Heart right ventricle (tissue), 16 donors: ENCODE measurements around the gene UQCC5. TPM values are rescaled to one million over a fixed set of nuclear protein-coding genes. Genes with fewer than 3 reads are reported as not detected.

Experiments
- ATAC-seq, 8 donors: fragments of 200-7000 bp; cut with Tn5 transposase; one replicate each; pipeline ENCODE4 v1.9.1; 2020; ENCODE audit warnings: mild to moderate bottlenecking in 8 of 8, moderate library complexity in 8 of 8, moderate number of reproducible peaks in 1 of 8
- DNase-seq, 2 donors: peaks; one replicate each; pipeline ENCODE4 v3.0.0-alpha.2; 2020
- H3K27ac ChIP-seq, 10 donors: fragments of 200-600 bp; sonication (generic) in 2 of 10; one replicate each; pipeline versions ENCODE4 v1.5.0 to v1.8.0; 2020 to 2022; ENCODE audit warnings: mild to moderate bottlenecking in 3 of 10
- H3K27me3 ChIP-seq, 7 donors: fragments of 200-600 bp; one replicate each; pipeline ENCODE4 v1.8.0; 2021 to 2022; ENCODE audit warnings: mild to moderate bottlenecking in 2 of 7
- H3K36me3 ChIP-seq, 9 donors: fragments of 200-600 bp; sonication (generic) in 1 of 9; one replicate each; pipeline versions ENCODE4 v1.5.0 to v1.8.0; 2020 to 2022; ENCODE audit warnings: mild to moderate bottlenecking in 2 of 9
- H3K4me1 ChIP-seq, 9 donors: fragments of 200-600 bp; sonication (generic) in 1 of 9; one replicate each; pipeline versions ENCODE4 v1.5.0 to v1.8.0; 2020 to 2022; ENCODE audit warnings: mild to moderate bottlenecking in 4 of 9
- H3K4me3 ChIP-seq, 10 donors: fragments of 200-600 bp; sonication (generic) in 2 of 10; one replicate each; pipeline versions ENCODE4 v1.5.0 to v1.8.0; 2020 to 2022; ENCODE audit warnings: mild to moderate bottlenecking in 7 of 10, moderate library complexity in 2 of 10
- H3K9me3 ChIP-seq, 11 donors: fragments of 200-600 bp in 10 of 11; sonication (generic) in 2 of 11; one replicate each; pipeline versions ENCODE4 v1.5.0 to v1.8.0; 2013 to 2022; ENCODE audit warnings: mild to moderate bottlenecking in 2 of 11, control low read depth in 1 of 11, moderate library complexity in 1 of 11
- WGBS, 2 donors: extraction: QIAGEN DNeasy Blood & Tissue Kit; methylation state at CpG; one replicate each; pipeline ENCODE4 v1.1.7; 2013; ENCODE audit warnings: inconsistent platforms in 1 of 2; 5-methylcytosine and 5-hydroxymethylcytosine counted together
- intact Hi-C, 10 donors: fragments of 100-400 bp; cut with DNase I; formaldehyde crosslinking; loops; one replicate each; pipeline versions ENCODE4 v1.11.1 to v1.14.2; 2022
- polyA plus RNA-seq, 2 donors: library from polyadenylated mRNA; stranded (reverse); fragments of 200-250 nt; gene quantifications; one replicate each; pipeline ENCODE4 v1.2.3, GENCODE V29; 2013
- total RNA-seq, 10 donors: library from RNA; stranded (reverse); fragmentation: NEBNext Ultra II Directional in 3 of 10; extraction: Animal tissue kit (Norgen Biotek cat#: 25700) in 3 of 10; gene quantifications; one replicate each; pipeline versions ENCODE4 v1.2.1 to v1.2.4, GENCODE V29; 2021 to 2023
- TF ChIP-seq, protein P1 (sequence below), 9 donors: fragments of 200-600 bp; sonication (generic) in 2 of 9; IDR thresholded peaks; one replicate each; pipeline versions ENCODE4 v1.5.0 to v1.8.0; 2021 to 2022; ENCODE audit warnings: antibody characterized with exemption in 9 of 9, mild to moderate bottlenecking in 5 of 9, moderate library complexity in 1 of 9
- donor health status: Arrhythmogenic right ventricular cardiomyopathy.
- donor health status: ischemic (EF 13 %, LVEDD 7.1; RV severe dilation, severe dysfunction).
- donor health status: healthy with polysubstance abuse.
- donor health status: DM: no; HTN: yes; CAD: no.
- donor health status: DM: no; HTN: no; CAD: no.
- donor health status: ischemic (EF 25% LVEDD 6.9; RV normal size, moderate dysfunction).
- donor health status: ischemic (EF 25% LVEDD 5.7; RV mildly dilated, moderate dysfunction).
- donor health status: healthy.
- donor health status: DM: yes; HTN: yes; CAD: no.
- donor health status: Ischemic cardiomyopathy.
- donor health status: ischemic (EF 35%, LVEDD 5.7; RV mildly dilated, moderate dysfunction).
- donor health status: nonischemic (EF 11% LVEDD 7.7; RV severe dilation, severe dysfunction).
- donor health status: DM: yes; HTN: yes; CAD: no.
- donor health status: PGD.
- donor health status: ischemic (EF 29% LVEDD 5.4; RV normal size, mild dysfunction).
- donor health status: nonischemic (EF 23%, LVEDD 6.1; RV moderate dilation, normal function).

UQCC5 gene
- total and polyA plus RNA-seq, 12 donors = 30.2 to 147 (median 70.3) TPM

DNA sequence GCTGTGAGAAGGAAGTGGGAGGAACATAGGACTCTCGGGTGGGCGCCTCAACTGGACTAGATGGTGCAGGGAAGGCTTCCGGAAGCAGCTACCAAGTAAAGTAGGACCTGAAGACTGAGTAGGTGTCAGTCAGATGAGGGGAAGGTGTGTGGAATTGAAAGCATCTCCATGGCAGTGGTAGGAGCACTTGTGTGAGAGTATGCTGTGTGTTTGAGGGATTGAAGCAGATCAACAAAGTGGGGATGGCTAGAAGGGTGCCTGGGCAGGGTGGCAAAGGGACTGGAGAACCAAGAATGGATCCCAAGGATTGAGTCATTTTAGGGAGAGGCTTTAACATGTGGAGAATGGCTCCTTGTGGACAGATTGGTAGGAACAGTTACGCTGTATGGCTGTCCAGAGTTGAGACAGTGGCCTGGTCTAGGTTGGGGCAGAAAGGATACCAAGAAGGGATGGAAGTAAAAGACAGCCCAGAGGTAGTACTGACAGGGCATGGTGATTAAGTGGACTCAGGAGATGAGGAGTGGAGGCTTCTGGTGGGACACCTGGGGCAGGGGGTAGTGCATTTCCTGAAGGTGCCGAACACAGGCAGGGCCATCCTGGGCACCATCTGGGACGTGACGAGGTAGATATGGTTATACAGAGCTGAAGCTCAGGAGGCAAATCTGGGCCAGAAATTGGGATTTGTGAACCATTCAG, 1.5 kb downstream of the UQCC5 start:
- no peaks in the 10 kb centered on the region for H3K27me3 ChIP-seq
- H3K4me3 ChIP-seq = peak overlapping the region; percentile 46 to 93 (median 71)
- TF ChIP-seq, protein P1, sequence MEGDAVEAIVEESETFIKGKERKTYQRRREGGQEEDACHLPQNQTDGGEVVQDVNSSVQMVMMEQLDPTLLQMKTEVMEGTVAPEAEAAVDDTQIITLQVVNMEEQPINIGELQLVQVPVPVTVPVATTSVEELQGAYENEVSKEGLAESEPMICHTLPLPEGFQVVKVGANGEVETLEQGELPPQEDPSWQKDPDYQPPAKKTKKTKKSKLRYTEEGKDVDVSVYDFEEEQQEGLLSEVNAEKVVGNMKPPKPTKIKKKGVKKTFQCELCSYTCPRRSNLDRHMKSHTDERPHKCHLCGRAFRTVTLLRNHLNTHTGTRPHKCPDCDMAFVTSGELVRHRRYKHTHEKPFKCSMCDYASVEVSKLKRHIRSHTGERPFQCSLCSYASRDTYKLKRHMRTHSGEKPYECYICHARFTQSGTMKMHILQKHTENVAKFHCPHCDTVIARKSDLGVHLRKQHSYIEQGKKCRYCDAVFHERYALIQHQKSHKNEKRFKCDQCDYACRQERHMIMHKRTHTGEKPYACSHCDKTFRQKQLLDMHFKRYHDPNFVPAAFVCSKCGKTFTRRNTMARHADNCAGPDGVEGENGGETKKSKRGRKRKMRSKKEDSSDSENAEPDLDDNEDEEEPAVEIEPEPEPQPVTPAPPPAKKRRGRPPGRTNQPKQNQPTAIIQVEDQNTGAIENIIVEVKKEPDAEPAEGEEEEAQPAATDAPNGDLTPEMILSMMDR (IDR thresholded peaks at IDR 0.05) = no peak
- no peaks in the 10 kb centered on the region for H3K9me3 ChIP-seq
- peak overlapping the region; percentile 5 to 96 (median 92) for H3K27ac ChIP-seq
- peaks cover 0 to 30% (median 0%) of the 10 kb centered on the region in 9 donors for H3K36me3 ChIP-seq
- WGBS, 2 donors = 47 to 55% methylated on average over 7 of the region's 7 CpGs
- H3K4me1 ChIP-seq = peaks cover 13 to 77% (median 49%) of the 10 kb centered on the region in 9 donors
- intact Hi-C loops = loop anchor here in 7 of 10 donors (2.0 to 5.0 kb wide), 4 partner anchors 46 to 67 kb away; no protein-coding TSS in a partner anchor
- no peak for ATAC-seq
- no peak for DNase-seq

DNA sequence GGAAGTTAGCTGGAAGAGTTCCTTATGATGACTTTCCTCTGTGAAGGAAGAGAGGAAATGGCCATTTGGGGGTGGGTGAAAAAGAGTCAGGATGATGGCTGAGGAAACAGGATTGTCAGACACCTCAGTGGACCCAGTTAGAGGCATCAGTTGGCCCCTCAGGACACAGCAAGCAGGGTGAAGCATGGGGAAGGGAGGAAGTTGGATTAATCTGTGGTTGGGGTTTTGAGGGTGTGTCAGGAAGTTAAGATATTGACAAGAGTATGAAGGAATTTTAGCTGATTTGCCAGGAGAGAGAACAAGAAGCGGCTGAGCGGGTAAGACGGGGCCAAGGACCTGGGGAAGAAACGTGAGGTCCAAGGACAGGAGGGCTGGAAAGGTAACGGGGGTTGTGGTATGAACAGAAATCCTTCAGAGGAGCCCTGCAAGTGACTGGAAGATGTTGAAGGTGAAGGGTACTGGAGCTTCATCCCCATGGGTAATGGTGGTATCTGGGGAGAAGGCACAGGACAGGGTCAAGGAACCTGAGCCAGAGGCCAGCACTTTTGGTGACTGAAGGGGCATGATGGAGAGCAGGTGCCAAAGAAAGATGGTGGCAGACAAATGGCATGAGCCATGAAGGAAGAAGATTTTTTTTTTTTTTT, 2.7 kb downstream of the UQCC5 start:
- peak overlapping the region in 3 of 10 donors; percentile 24 to 96 (median 34) for H3K27ac ChIP-seq
- DNase-seq (no peak), ATAC-seq (no peak)
- peaks cover 0 to 43% (median 0%) of the 10 kb centered on the region in 9 donors for H3K36me3 ChIP-seq
- intact Hi-C loops = loop anchor here in 5 of 10 donors (5.0 kb wide), 2 partner anchors 47 to 67 kb away; no protein-coding TSS in a partner anchor
- TF ChIP-seq, protein P1 (IDR thresholded peaks at IDR 0.05) = no peak
- no peaks in the 10 kb centered on the region for H3K27me3 ChIP-seq
- WGBS, 2 donors = 80 to 83% methylated on average over 5 of the region's 5 CpGs
- peaks cover 10 to 70% (median 46%) of the 10 kb centered on the region in 9 donors for H3K4me1 ChIP-seq
- H3K4me3 ChIP-seq = peak overlapping the region in 5 of 10 donors; percentile 63 to 93 (median 79)
- H3K9me3 ChIP-seq = no peaks in the 10 kb centered on the region

DNA sequence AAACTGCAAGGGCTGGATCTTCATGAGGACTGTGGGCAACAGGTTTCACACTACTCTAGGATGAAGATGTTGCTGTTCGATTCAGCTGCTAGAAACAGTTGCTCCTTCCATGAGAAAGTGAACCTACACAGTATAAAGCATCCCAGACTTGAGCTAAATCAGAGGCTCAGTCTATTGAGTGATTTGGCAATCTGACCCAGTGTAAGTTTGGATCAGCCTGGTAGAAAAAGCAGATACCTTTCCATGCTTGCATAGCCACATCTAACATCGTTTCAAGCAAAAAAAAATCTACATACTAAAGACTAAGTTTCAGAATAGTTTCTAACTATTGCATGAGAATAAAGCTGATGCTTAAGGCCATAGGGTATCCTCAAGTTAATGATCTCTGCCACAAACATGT, 4.6 kb downstream of the UQCC5 start:
- TF ChIP-seq, protein P1 (IDR thresholded peaks at IDR 0.05) = no peak
- H3K4me3 ChIP-seq = no peak overlapping the region
- 70 to 77% methylated on average over 2 of the region's 2 CpGs for WGBS, 2 donors
- no peak for ATAC-seq
- peaks cover 10 to 64% (median 36%) of the 10 kb centered on the region in 9 donors for H3K4me1 ChIP-seq
- no peaks in the 10 kb centered on the region for H3K9me3 ChIP-seq
- H3K36me3 ChIP-seq = peaks cover 0 to 61% (median 0%) of the 10 kb centered on the region in 9 donors
- H3K27me3 ChIP-seq = no peaks in the 10 kb centered on the region
- intact Hi-C loops = no loop called here
- no peak for DNase-seq
- no peak overlapping the region for H3K27ac ChIP-seq

DNA sequence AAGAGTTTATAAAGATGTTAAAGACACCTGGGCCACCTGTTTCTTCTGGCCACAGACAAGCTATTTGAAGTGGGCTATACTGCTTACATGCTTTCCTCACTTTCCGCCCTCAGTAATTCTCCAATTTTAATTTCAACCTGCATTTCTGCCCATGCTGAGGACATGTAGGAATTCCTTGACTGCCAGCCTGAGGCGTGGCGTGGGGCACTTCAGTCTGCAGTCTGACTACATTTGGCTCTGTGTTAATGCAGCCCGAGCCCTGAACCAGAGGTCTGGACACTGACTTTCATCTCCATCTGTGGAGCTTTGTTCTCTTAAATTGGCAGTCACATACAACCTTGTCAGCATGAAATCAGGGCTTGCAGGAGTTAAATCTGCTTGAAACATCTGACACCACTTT, 8.5 kb downstream of the UQCC5 start:
- TF ChIP-seq, protein P1 (IDR thresholded peaks at IDR 0.05) = no peak
- peaks cover 0 to 33% (median 12%) of the 10 kb centered on the region in 9 donors for H3K4me1 ChIP-seq
- no peaks in the 10 kb centered on the region for H3K27me3 ChIP-seq
- H3K4me3 ChIP-seq = no peak overlapping the region
- ATAC-seq (peak in 4 of 8 donors; percentile 29 to 59 (median 49)), DNase-seq (no peak)
- intact Hi-C loops = loop anchor here in 1 of 10 donors (5.0 kb wide), 1 partner anchor 533 kb away; no protein-coding TSS in a partner anchor
- no peaks in the 10 kb centered on the region for H3K9me3 ChIP-seq
- peaks cover 0 to 96% (median 19%) of the 10 kb centered on the region in 9 donors for H3K36me3 ChIP-seq
- peak overlapping the region in 2 of 10 donors; percentile 1 to 18 for H3K27ac ChIP-seq
- 54 to 67% methylated on average over 4 of the region's 4 CpGs for WGBS, 2 donors
